ENCODE measurements around the gene MADD.

The MADD gene

GRCh38 chr11:47272706-47273105 is 2.8 kb downstream of the MADD start:
- H3K4me3 Mint-ChIP-seq = no peak overlapping the region
- TF ChIP-seq CTCF (IDR thresholded peaks at IDR 0.05) = no peak
- H3K36me3 Mint-ChIP-seq (ENCODE audit: low read depth) = peaks cover 26% of the 10 kb centered on the region
- H3K27me3 Mint-ChIP-seq (ENCODE audit: low read depth, poor library complexity) = no peaks in the 10 kb centered on the region
- H3K4me1 Mint-ChIP-seq = peaks cover 42% of the 10 kb centered on the region
- DNase-seq = no peak
- H3K9me3 Mint-ChIP-seq = no peaks in the 10 kb centered on the region
- no peak overlapping the region for H3K27ac Mint-ChIP-seq

DNA sequence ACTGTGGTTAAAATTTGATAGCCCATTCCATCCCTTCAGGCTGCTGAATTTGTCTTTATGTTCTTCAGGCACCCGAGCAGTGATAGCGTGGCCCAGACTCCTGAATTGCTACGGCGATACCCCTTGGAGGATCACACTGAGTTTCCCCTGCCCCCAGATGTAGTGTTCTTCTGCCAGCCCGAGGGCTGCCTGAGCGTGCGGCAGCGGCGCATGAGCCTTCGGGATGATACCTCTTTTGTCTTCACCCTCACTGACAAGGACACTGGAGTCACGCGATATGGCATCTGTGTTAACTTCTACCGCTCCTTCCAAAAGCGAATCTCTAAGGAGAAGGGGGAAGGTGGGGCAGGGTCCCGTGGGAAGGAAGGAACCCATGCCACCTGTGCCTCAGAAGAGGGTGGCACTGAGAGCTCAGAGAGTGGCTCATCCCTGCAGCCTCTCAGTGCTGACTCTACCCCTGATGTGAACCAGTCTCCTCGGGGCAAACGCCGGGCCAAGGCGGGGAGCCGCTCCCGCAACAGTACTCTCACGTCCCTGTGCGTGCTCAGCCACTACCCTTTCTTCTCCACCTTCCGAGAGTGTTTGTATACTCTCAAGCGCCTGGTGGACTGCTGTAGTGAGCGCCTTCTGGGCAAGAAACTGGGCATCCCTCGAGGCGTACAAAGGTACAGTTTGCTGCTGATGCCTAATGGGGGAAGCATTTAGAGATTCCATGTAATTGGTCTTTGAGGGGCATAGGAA is 4.7 kb downstream of the MADD start:
- Mint-ChIP-seq H3K9me3 (no peaks in the 10 kb centered on the region), H3K4me1 (peaks cover 26% of the 10 kb centered on the region), H3K27ac (no peak overlapping the region), H3K27me3 (ENCODE audit: low read depth, poor library complexity) (no peaks in the 10 kb centered on the region), H3K4me3 (no peak overlapping the region), H3K36me3 (ENCODE audit: low read depth) (peaks cover 40% of the 10 kb centered on the region)
- DNase-seq = no peak
- no peak for TF ChIP-seq CTCF (IDR thresholded peaks at IDR 0.05)

GRCh38 chr11:47276923-47277322 is 7.0 kb downstream of the MADD start:
- no peak for DNase-seq
- Mint-ChIP-seq H3K36me3 (ENCODE audit: low read depth) (peaks cover 48% of the 10 kb centered on the region), H3K27me3 (ENCODE audit: low read depth, poor library complexity) (no peaks in the 10 kb centered on the region), H3K9me3 (no peaks in the 10 kb centered on the region), H3K4me3 (no peak overlapping the region), H3K4me1 (peaks cover 12% of the 10 kb centered on the region), H3K27ac (no peak overlapping the region)
- no peak for TF ChIP-seq CTCF (IDR thresholded peaks at IDR 0.05)

DNA sequence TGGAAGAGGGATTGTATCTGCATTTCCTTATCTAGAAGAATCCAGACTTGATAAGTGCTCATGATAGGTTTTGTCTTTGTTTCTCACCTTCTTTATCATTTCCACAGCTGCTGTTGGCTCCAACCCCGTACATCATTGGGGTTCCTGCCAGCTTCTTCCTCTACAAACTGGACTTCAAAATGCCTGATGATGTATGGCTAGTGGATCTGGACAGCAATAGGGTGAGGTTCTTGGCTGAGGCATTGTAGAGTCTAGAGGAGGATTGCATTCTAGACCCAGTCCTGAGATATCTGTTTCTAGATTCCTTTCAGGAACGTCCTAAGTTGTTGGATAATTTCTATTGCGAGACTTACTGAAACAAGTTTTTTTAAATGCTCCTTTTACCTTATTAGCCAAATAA is 8.1 kb downstream of the MADD start:
- DNase-seq = no peak
- peaks cover under 1% of the 10 kb centered on the region for H3K4me1 Mint-ChIP-seq
- no peaks in the 10 kb centered on the region for H3K9me3 Mint-ChIP-seq
- H3K27me3 Mint-ChIP-seq (ENCODE audit: low read depth, poor library complexity) = no peaks in the 10 kb centered on the region
- no peak overlapping the region for H3K4me3 Mint-ChIP-seq
- H3K36me3 Mint-ChIP-seq (ENCODE audit: low read depth) = peaks cover 55% of the 10 kb centered on the region
- no peak overlapping the region for H3K27ac Mint-ChIP-seq
- TF ChIP-seq CTCF (IDR thresholded peaks at IDR 0.05) = no peak

DNA sequence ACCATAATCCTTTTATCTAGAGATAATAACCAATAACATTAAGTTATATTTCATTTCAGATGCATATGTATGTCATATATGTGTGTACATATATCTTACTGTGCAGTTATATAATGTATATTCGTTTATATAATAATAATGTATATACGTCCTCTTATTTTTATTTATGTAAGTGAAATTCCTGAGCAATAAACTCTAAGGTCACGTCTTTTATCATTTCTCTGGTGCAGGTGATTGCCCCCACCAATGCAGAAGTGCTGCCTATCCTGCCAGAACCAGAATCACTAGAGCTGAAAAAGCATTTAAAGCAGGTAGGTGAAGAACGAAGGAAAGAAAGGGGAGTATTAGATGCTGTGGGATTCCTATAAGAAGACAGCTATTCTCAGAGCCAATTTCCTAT is 8.8 kb downstream of the MADD start:
- H3K36me3 Mint-ChIP-seq (ENCODE audit: low read depth) = peaks cover 56% of the 10 kb centered on the region
- H3K9me3 Mint-ChIP-seq = no peaks in the 10 kb centered on the region
- H3K4me1 Mint-ChIP-seq = no peaks in the 10 kb centered on the region
- H3K4me3 Mint-ChIP-seq = no peak overlapping the region
- no peaks in the 10 kb centered on the region for H3K27me3 Mint-ChIP-seq (ENCODE audit: low read depth, poor library complexity)
- H3K27ac Mint-ChIP-seq = no peak overlapping the region
- no peak for TF ChIP-seq CTCF (IDR thresholded peaks at IDR 0.05)
- DNase-seq = no peak

DNA sequence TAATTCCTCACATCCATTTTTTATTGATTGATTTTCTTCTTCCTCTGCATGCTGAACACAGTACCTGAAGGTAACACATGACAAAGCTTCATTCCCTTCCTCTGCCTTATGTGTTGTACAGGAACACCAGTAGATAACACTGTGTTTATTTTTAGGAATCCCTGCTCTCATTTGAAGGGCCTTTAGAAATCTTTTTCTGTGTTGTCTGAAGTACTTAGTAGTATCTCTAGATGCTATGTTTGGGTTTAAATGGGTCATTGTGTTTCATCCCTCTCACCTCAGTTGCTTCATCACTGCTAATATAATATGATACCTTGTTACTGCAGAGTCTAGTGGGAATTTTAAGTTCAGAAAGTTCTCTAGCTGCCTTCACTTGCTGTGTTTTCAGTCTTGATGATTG is 10.2 kb downstream of the MADD start:
- Mint-ChIP-seq H3K36me3 (ENCODE audit: low read depth) (peaks cover 57% of the 10 kb centered on the region), H3K9me3 (no peaks in the 10 kb centered on the region), H3K4me1 (no peaks in the 10 kb centered on the region)

More for the DNA sequence above, 10.2 kb downstream of the MADD start:
- Mint-ChIP-seq H3K27ac (no peak overlapping the region), H3K4me3 (no peak overlapping the region), H3K27me3 (ENCODE audit: low read depth, poor library complexity) (no peaks in the 10 kb centered on the region)
- DNase-seq = no peak
- TF ChIP-seq CTCF (IDR thresholded peaks at IDR 0.05) = no peak

Data from nephron progenitor cell (in vitro differentiated cells).